Thyroid gland (tissue), 4 donors: Measurements from ENCODE around the gene MYO18A. TPM values are rescaled to one million over a fixed set of nuclear protein-coding genes. Genes with fewer than 3 reads are reported as not detected.
"Not testable (repeated sequence)": the region's sequence is repeated elsewhere in the genome, so short reads cannot be mapped to it uniquely, and the experiment has no call there.

Experiments
- DNase-seq, 2 donors: peaks; one replicate each; pipeline ENCODE4 v3.0.0-alpha.2; 2019
- H3K27ac ChIP-seq, 3 donors: fragments of 200-600 bp; sonication (generic); 1 replicate in 2 of 3; 2 replicates in 1 of 3; pipeline ENCODE4 v1.5.1; 2016 to 2019; ENCODE audit warnings: mild to moderate bottlenecking in 1 of 3, moderate library complexity in 1 of 3
- H3K27me3 ChIP-seq: fragments of 200-600 bp; sonication (generic); one replicate; pipeline ENCODE4 v1.5.1; 2019
- H3K36me3 ChIP-seq, 2 donors: fragments of 200-600 bp; sonication (generic); one replicate each; pipeline ENCODE4 v1.5.1; 2016 to 2019
- H3K4me1 ChIP-seq, 2 donors: fragments of 200-600 bp; sonication (generic); one replicate each; pipeline ENCODE4 v1.5.1; 2017 to 2019
- H3K4me3 ChIP-seq, 3 donors: fragments of 200-600 bp; sonication (generic); replicated peaks in 1 of 3; 1 replicate in 2 of 3; 2 replicates in 1 of 3; pipeline ENCODE4 v1.5.1; 2016; ENCODE audit warnings: mild to moderate bottlenecking in 1 of 3
- H3K9me3 ChIP-seq: fragments of 200-600 bp; sonication (generic); one replicate; pipeline ENCODE4 v1.5.1; 2017
- POLR2A ChIP-seq, 2 donors: fragments of 450-650 bp; IDR thresholded peaks; one replicate each; pipeline ENCODE4 v1.6.1; 2017; ENCODE audit warnings: antibody characterized with exemption in 2 of 2, mild to moderate bottlenecking in 2 of 2, moderate library complexity in 1 of 2
- WGBS, 2 donors: methylation state at CpG; one replicate each; pipeline ENCODE4 v1.1.5; 2017; 5-methylcytosine and 5-hydroxymethylcytosine counted together
- intact Hi-C: fragments of 100-400 bp; cut with DNase I; formaldehyde crosslinking; loops from one replicate; pipeline ENCODE4 v1.15.1; 2023
- total RNA-seq, 4 donors: library from RNA; depleted of rRNA; stranded (reverse); fragments of >200 nt; gene quantifications; one replicate each; pipeline ENCODE4 v1.2.3, GENCODE V29; 2016
- TF ChIP-seq, protein P1 (sequence below), 6 experiments: fragments of 200-600 bp in 3 of 6; fragments of 450-650 bp in 3 of 6; sonication (generic) in 3 of 6; IDR thresholded peaks; one replicate each; pipeline ENCODE4 v1.5.1; 2016 to 2019; ENCODE audit warnings: antibody characterized with exemption in 6 of 6, mild to moderate bottlenecking in 2 of 6, inconsistent platforms in 1 of 6, moderate library complexity in 1 of 6

MYO18A gene
- total RNA-seq, 4 donors from 2014 or later, result 32.1 to 49.8 (median 40.6) TPM

DNA sequence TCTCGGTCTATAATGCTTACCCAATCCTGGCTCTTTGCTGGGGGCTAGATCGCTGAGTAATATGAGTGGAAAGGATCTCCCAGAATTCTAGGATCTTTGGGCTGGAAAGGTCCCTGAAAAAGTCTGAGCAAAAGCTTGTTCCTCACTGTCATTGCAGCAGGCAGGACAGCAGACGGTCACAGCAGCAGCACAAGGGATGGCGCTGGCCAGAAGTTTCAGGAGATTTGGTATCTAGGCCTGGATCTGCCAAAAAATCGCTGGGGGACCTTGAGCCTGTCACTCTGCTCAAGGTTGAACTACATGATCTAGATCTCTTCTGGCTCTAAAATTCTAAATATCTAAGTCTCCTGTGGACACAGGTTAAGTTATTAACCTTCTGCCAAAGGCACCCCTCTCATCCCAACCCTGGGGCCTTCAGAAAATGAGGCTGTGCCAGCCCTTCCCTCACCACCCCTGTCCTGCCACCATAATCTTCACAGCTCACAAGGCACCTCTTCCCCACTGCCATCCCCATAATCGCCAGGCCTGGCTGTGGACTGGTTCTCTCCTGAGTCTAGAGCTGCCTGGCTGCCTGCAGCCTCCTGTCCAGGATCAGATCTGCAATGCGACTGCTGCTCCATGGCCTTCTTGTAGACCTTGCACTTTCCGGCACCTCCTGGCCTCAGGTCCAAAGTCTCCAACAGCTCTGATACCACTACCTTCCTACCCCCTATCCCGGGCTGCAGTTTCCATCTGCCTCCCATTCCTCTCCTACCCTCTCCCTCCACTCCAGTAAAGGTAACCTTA, 10.2 kb downstream of the MYO18A start:
- H3K4me3 ChIP-seq, result no peak overlapping the region
- peaks cover 8 to 12% of the 10 kb centered on the region in 2 donors for H3K36me3 ChIP-seq
- H3K27ac ChIP-seq, result no peak overlapping the region
- H3K27me3 ChIP-seq, result no peaks in the 10 kb centered on the region
- WGBS, 2 donors, result 95 to 97% methylated on average over 8 to 9 of the region's 9 CpGs
- intact Hi-C loops, result no loop called here
- TF ChIP-seq, protein P1, sequence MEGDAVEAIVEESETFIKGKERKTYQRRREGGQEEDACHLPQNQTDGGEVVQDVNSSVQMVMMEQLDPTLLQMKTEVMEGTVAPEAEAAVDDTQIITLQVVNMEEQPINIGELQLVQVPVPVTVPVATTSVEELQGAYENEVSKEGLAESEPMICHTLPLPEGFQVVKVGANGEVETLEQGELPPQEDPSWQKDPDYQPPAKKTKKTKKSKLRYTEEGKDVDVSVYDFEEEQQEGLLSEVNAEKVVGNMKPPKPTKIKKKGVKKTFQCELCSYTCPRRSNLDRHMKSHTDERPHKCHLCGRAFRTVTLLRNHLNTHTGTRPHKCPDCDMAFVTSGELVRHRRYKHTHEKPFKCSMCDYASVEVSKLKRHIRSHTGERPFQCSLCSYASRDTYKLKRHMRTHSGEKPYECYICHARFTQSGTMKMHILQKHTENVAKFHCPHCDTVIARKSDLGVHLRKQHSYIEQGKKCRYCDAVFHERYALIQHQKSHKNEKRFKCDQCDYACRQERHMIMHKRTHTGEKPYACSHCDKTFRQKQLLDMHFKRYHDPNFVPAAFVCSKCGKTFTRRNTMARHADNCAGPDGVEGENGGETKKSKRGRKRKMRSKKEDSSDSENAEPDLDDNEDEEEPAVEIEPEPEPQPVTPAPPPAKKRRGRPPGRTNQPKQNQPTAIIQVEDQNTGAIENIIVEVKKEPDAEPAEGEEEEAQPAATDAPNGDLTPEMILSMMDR (IDR thresholded peaks at IDR 0.05), result no peak
- TF ChIP-seq POLR2A (IDR thresholded peaks at IDR 0.05), result no peak
- no peaks in the 10 kb centered on the region for H3K9me3 ChIP-seq
- DNase-seq, result no peak
- peaks cover 0 to 18% of the 10 kb centered on the region in 2 donors for H3K4me1 ChIP-seq

DNA sequence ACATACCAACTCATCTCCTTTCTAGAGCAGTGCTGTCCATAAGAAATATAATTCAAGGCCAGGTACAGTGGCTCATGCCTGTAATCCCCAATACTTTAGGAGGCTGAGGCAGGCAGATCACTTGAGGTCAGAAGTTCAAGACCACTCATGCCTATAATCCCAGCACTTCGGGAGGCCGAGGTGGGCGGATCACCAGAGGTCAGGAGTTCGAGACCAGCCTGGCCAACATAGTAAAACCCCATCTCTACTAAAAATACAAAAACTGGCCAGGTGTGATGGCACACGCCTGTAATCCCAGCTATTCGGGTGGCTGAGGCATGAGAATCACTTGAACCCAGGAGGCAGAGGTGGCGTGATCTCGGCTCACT, 11.5 kb downstream of the MYO18A start:
- Histone ChIP-seq H3K4me1 (peaks cover 0 to 23% of the 10 kb centered on the region in 2 donors), H3K36me3 (peaks cover 8 to 12% of the 10 kb centered on the region in 2 donors)
- intact Hi-C loops, H3K9me3 ChIP-seq, DNase-seq, H3K4me3 ChIP-seq, H3K27ac ChIP-seq, H3K27me3 ChIP-seq: not testable (repeated sequence)
- 93 to 96% methylated on average over 7 to 8 of the region's 8 CpGs for WGBS, 2 donors

DNA sequence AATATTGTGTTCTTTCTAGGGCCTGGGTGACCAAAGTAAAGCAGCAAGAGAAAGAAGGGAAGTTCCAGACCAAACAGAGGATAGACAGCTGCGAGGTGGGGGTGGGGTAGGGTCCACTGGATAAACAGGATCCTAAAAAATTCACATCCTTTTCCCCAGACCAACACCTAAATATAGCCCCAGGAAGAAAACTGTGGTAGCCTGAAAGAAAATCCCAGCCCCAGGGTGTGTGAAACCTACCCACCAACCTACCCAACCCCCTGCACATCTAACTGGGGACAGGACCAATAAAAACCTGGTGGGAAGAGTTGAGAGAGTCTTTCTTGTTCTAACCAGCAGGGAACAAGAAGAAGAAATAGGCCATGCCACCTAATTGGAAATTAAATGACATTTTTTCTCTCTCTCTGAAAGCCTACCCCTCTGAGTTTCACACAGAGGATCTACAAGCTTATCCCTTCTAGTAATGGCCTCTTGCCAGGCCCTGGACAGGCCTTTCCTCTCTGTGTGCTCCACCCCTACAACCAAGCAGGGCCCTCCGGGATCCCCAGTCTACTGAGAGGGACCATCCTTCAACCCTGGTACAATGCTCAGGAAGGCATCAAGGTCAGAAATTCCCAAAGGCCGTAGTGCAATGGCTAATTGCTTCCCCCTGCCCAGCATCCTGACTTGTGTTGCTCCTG, 12.0 kb downstream of the MYO18A start:
- Histone ChIP-seq H3K27me3 (no peaks in the 10 kb centered on the region), H3K27ac (no peak overlapping the region), H3K36me3 (peaks cover 8 to 12% of the 10 kb centered on the region in 2 donors), H3K4me3 (no peak overlapping the region), H3K9me3 (no peaks in the 10 kb centered on the region), H3K4me1 (peaks cover 0 to 23% of the 10 kb centered on the region in 2 donors)
- WGBS, 2 donors, result 71 to 72% methylated on average over 3 of the region's 3 CpGs
- no peak for TF ChIP-seq POLR2A (IDR thresholded peaks at IDR 0.05)
- TF ChIP-seq, protein P1 (IDR thresholded peaks at IDR 0.05), result no peak
- DNase-seq, result no peak
- intact Hi-C loops, result no loop called here

DNA sequence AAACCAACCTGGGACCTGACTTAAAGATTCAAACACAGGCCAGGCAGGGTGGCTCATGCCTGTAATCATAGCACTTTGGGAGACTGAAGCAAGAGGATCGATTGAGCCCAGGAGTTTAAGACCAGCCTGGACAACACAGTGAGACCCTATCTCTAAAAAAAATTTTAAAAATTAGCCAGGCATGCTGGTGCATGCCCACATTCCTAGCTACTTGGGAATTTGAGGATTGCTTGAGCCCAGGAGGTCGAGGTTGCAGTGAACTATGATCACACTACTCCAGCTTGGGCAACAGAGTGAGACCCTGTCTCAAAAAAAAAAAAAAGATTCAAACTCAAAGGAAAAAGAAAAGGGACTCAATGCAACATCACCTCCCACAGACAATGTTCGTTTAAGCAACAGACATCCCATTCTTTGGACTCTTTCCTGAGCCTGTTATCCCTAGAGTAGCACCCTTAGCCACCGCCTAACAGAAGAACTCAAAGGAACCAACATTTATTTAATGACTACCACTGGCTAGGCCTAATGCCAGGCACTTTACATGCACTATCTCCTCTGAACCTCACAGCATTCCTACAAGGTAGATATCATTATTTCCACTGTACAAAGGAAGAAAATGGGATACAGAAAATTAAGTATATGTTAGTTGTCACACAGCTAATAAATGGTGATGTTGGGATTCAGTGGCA, 12.7 kb downstream of the MYO18A start:
- intact Hi-C loops, result no loop called here
- Histone ChIP-seq H3K27ac (no peak overlapping the region), H3K36me3 (peaks cover 8 to 12% of the 10 kb centered on the region in 2 donors), H3K9me3 (no peaks in the 10 kb centered on the region), H3K27me3 (no peaks in the 10 kb centered on the region), H3K4me1 (peaks cover 0 to 28% of the 10 kb centered on the region in 2 donors), H3K4me3 (no peak overlapping the region)
- no peak for DNase-seq
- no peak for TF ChIP-seq POLR2A (IDR thresholded peaks at IDR 0.05)
- TF ChIP-seq, protein P1 (IDR thresholded peaks at IDR 0.05), result no peak
- 69 to 71% methylated on average over 4 of the region's 4 CpGs for WGBS, 2 donors

DNA sequence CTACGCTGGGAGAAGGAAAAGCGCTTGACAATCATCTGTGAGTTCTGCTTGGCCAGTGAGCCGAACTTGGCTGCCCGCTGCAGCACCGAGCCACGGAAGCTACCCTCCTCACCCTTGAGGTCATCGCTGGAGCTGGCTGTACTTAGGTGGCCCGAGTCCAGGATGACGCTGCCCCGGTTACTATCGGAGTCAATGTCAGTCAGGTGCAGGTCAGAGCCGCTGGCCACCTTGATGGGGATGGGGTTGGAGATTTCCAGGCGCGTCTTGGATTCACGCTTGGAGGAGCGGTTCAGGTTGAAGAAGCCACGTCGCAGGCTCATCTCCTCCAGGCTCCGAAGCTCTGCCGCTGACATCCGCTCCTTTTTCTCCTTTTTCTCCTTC, 13.7 kb downstream of the MYO18A start:
- no peak for DNase-seq
- Histone ChIP-seq H3K9me3 (no peaks in the 10 kb centered on the region), H3K27me3 (no peaks in the 10 kb centered on the region), H3K4me1 (peaks cover 0 to 28% of the 10 kb centered on the region in 2 donors), H3K27ac (no peak overlapping the region), H3K4me3 (no peak overlapping the region), H3K36me3 (peaks cover 8 to 12% of the 10 kb centered on the region in 2 donors)
- TF ChIP-seq, protein P1 (IDR thresholded peaks at IDR 0.05), result no peak
- TF ChIP-seq POLR2A (IDR thresholded peaks at IDR 0.05), result no peak
- intact Hi-C loops, result no loop called here
- WGBS, 2 donors, result 96% methylated on average over 21 of the region's 21 CpGs
